D721Med (cell line): ENCODE results near the gene MYLK2.
"Not testable (repeated sequence)": the region's sequence is repeated elsewhere in the genome, so short reads cannot be mapped to it uniquely, and the experiment has no call there.

Source experiments
- DNase-seq: peaks from one replicate; pipeline ENCODE4 v3.0.0; 2011; ENCODE audit warnings: low spot score; ENCODE audit not compliant: insufficient read length
- FAIRE-seq: peaks from 2 replicates; lab custom pipeline; 2011; peaks lifted over from hg19 to GRCh38; lab: Jason Lieb, UNC
- TF ChIP-seq, protein P1 (sequence below): IDR thresholded peaks from 2 replicates; pipeline ENCODE4 v1.5.1; 2012; ENCODE audit warnings: mild to moderate bottlenecking, control low read depth; ENCODE audit not compliant: insufficient read depth; ENCODE audit errors: missing control alignments

MYLK2 gene

DNA sequence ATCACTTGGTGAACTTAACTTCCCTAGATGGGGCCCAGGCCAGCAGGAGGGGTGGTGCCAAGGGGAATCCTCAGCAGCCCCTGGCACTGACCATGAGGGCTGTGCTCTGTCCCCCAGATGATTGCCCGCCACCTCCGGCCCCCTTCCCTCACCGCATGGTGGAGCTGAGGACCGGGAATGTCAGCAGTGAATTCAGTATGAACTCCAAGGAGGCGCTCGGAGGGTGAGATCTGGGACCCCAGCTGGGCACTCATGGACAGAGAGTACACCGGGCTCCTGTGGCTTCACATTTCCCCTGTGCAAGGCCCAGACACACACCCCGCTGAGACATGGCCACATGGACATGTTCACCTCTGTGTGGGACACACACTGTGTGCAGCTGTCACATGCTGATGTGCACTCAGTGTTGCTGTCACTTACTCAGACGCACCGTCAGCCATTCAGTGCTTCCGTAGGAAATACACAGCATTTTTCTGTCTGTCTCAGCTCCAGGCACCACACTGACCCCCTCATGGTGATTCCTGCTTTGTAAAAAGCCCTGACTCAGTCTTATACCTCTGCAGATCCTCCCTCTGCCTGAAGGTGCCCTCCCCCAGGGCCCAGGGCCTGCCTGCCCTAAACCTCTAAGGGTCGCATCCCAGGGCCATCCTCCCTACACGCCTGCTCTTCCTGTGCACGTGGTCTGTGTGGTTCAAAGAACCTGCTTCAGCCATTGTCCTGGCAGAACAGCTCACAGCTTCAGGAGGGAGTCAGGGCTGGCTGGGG is 4.4 kb downstream of the MYLK2 start:
- FAIRE-seq (no peak), DNase-seq (no peak)
- TF ChIP-seq, protein P1, sequence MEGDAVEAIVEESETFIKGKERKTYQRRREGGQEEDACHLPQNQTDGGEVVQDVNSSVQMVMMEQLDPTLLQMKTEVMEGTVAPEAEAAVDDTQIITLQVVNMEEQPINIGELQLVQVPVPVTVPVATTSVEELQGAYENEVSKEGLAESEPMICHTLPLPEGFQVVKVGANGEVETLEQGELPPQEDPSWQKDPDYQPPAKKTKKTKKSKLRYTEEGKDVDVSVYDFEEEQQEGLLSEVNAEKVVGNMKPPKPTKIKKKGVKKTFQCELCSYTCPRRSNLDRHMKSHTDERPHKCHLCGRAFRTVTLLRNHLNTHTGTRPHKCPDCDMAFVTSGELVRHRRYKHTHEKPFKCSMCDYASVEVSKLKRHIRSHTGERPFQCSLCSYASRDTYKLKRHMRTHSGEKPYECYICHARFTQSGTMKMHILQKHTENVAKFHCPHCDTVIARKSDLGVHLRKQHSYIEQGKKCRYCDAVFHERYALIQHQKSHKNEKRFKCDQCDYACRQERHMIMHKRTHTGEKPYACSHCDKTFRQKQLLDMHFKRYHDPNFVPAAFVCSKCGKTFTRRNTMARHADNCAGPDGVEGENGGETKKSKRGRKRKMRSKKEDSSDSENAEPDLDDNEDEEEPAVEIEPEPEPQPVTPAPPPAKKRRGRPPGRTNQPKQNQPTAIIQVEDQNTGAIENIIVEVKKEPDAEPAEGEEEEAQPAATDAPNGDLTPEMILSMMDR = no peak

DNA sequence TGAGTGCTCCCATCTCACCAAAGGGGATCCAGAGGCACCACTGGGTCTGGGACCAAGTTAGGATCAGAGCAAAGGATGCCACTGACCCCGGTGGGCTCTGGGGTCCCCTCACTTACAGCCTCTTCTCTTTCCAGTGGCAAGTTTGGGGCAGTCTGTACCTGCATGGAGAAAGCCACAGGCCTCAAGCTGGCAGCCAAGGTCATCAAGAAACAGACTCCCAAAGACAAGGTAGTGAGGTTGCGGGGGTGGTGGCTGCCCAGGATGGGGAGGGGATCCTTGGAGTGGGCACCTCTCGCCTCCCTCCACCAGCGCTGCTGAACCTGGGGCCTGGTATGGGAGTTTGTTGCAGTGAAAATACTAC is 4.9 kb downstream of the MYLK2 start:
- FAIRE-seq = no peak

DNA sequence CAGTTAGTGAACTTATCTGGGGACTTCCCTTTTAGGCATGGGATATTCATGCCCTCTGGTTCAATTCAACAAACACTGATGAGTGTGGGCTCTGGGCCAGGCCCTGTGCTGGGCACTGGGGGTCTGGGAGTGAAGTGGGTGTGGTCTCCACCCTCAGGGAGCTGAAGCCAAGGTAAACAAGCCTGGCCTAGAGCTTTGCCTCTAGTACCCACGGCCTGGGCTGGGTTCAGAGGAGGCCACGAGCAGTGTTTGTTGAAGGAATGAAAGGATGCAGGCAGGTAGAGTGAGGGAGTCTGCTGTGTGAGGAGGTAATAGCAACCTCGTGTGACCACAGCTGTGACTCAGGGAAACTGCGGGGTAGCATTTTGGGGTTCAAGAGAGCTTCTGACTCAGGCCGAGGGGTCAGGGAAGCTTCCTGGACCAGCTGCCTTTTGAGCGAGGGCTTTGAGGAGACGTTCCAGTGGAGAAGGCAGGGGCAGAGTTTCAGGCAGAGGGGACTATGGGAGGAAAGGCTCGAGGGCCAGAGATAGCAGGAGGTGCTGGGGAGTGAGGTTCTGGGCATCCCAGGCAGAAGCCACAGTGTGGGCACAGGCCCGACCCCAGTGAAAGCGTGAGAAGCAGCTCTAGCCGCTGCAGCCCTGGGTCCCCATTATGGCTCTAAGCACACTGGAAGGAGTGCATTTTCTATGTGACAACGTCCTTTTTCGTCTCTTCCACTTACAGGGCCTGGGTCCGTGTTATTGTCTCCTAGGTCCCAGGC is 5.6 kb downstream of the MYLK2 start:
- TF ChIP-seq, protein P1 = no peak
- DNase-seq (no peak), FAIRE-seq (no peak)

More for the DNA sequence above, 4.9 kb downstream of the MYLK2 start:
- DNase-seq = no peak
- TF ChIP-seq, protein P1 = no peak

DNA sequence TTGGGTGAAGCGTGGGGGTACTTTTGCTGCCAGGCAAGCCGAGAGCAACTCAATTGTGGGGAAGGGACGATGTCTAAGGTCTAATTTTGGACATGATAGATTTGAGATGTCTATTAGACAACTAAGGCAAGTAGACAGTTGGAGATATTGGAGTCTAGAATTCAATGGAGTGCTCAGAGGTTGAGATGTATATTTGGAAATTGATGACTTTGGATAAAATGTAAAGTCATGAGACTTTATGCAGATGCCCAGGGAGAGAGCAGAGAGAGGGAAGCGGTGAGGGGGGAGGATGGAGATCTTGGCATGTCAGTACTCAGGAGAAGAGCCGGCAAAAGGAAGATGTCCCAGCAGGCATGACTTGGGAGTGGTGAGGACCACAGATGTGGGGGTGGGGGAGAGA is 6.9 kb downstream of the MYLK2 start:
- TF ChIP-seq, protein P1 = no peak
- FAIRE-seq (no peak), DNase-seq (no peak)

DNA sequence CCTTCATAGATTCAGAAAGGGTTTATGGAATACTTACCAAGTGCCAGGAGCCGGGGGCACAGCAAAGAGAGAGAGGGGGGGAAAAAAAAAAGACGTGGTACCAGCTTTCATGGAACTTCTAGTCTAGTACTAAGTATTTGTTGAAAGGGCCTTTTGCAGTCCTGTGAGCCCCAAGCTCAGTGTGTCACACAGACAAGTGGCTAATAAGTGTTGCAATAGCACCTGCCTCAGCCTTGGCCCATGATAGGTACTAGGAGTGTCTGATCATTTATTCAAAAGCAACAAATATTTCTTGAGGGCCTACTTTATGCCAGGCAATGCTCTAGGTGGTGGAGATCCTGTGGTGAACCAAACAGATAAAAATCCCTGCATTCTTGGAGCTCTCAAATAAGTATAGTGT is 7.9 kb downstream of the MYLK2 start:
- DNase-seq = no peak

DNA sequence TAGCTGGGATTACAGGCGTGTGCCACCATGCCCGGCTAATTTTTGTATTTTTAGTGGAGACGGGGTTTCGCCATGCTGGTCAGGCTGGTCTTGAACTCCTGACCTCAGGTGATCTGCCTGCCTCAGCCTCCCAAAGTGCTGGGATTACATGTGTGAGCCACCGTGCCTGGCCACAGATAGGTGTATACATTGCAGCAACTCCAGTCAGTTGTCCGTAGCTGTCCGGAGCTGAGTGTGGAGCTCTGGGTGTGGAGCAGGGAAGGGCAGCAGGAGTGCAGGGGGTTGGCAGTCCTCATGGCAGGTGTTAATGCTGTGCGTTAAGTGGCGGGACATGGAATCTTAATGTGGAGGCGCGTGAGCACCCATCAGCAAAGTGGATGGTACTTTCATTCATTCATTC is 8.9 kb downstream of the MYLK2 start:
- not testable (repeated sequence) for DNase-seq, FAIRE-seq

More for the DNA sequence above, 7.9 kb downstream of the MYLK2 start:
- TF ChIP-seq, protein P1 = no peak
- FAIRE-seq = no peak

DNA sequence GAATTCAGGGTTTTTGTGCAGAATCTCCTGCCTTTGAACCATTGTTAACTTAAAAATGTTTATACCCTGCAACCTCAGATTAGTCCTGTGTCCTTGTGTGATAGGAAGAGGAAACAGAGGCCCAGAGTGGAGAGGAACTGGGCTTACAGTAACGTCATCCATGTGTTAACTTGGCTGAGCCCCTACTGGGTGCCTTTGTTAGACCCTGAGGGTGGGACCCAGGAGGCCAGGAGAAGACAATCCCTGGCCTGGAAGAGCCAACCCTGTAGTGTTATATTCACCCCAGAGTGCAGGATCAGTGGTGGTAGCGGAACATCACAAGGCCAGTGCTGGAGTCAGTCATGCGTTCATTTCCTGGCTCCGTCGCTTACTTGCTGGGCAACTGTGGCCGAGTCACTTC is 10.6 kb downstream of the MYLK2 start:
- TF ChIP-seq, protein P1 = no peak
- DNase-seq (no peak), FAIRE-seq (no peak)
